ENCODE measurements around the gene TRIM65. TPM values are rescaled to one million over a fixed set of nuclear protein-coding genes. Genes with fewer than 3 reads are reported as not detected.
"Not testable (repeated sequence)": the region's sequence is repeated elsewhere in the genome, so short reads cannot be mapped to it uniquely, and the experiment has no call there.

The TRIM65 gene
- total RNA-seq, 1 experiment from 2014 or later, result 21.1 TPM

DNA sequence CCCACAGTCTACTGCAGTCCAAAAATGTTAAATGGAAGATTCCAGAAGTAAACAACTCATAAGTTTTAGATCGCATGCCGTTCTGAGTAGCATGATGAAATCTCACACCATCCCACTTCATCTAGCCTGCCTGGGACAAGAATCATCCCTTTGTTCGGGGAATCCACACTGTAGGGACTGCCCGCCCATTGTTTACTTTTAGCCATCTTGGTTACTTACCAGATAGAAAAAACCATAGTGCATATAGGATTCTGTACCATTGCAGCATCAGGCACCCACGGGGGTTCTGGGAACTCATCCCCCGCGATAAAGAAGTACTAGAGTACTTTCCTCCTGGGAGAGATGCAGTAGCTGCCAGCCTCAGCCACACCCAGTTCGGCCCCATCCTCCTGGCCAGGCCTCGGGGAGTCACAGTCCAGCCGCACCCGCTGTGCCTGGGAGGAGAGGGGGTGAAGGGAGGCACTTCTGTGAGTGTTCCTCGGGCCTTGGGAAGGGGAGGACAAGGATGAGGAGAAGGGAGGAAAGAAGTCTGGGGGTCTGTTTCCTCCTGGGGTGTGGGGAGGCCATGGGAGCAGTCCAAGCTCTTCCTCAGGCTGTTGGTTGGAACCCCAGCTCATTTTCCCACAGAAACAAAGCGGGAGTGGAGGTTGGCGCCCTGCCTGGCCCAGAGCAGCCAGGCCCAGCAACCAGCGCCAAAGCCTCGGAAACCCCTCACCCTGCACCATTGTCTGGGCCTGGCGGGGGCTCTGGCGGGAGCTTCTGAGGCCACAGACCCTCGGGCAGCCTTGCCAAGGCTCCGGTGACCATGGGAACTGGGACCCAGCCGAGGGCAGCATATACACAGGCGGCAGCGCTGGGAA is 27.2 kb downstream of the TRIM65 start:
- H3K27me3 ChIP-seq (ENCODE audit: insufficient read depth, low read depth), result no peaks in the 10 kb centered on the region
- DNase-seq, result no peak
- ChIA-PET CTCF (interaction anchor here (0.6 kb wide), 1 partner anchor 11 kb away, joined by 6 read pairs; no protein-coding TSS in a partner anchor), POLR2A (ENCODE audit: unreplicated experiment) (interaction anchor here (0.7 kb wide), 2 partner anchors 89 to 180 kb away, joined by 3 read pairs; no protein-coding TSS in a partner anchor)
- TF ChIP-seq EZH2 (IDR thresholded peaks at IDR 0.05; ENCODE audit: low read depth) (no peak), CTCF (conservative IDR thresholded peaks at IDR 0.05) (no peak)
- BruUV-seq (replicated peaks), result no TSS peak
- no peak overlapping the region for H3K27ac ChIP-seq
- no peaks in the 10 kb centered on the region for H3K9me3 ChIP-seq (ENCODE audit: insufficient read depth, low read depth)
- no peak overlapping the region for H3K4me3 ChIP-seq
- peaks cover 20% of the 10 kb centered on the region; the same call in 1 of the 2 replicates for H3F3A ChIP-seq (ENCODE audit: insufficient read depth, low read depth)
- no peaks in the 10 kb centered on the region for H3K9me2 ChIP-seq (ENCODE audit: insufficient read depth)
- no peaks in the 10 kb centered on the region for H3K79me2 ChIP-seq (ENCODE audit: low read depth)
- peaks cover 24% of the 10 kb centered on the region for H3K4me1 ChIP-seq (replicated peaks; ENCODE audit: insufficient read depth)
- no peaks in the 10 kb centered on the region for H4K20me1 ChIP-seq (ENCODE audit: insufficient read depth)
- intact Hi-C loops (cut with micrococcal nuclease; ENCODE audit: unreplicated experiment), result no loop called here
- H2AFZ ChIP-seq, result no peak overlapping the region
- no peaks in the 10 kb centered on the region for H3K36me3 ChIP-seq (ENCODE audit: low read depth)
- H3K4me2 ChIP-seq, result no peak overlapping the region

- H3K9me3 ChIP-seq (ENCODE audit: insufficient read depth, low read depth); H3K9me2 ChIP-seq (ENCODE audit: insufficient read depth); H2AFZ ChIP-seq; H4K20me1 ChIP-seq (ENCODE audit: insufficient read depth); intact Hi-C loops (cut with micrococcal nuclease; ENCODE audit: unreplicated experiment); H3K36me3 ChIP-seq (ENCODE audit: low read depth); BruUV-seq (replicated peaks); H3K27me3 ChIP-seq (ENCODE audit: insufficient read depth, low read depth); H3K4me3 ChIP-seq; H3K79me2 ChIP-seq (ENCODE audit: low read depth); H3K4me2 ChIP-seq; H3K27ac ChIP-seq; CTCF ChIA-PET; DNase-seq: not testable (repeated sequence)
- POLR2A ChIA-PET (ENCODE audit: unreplicated experiment), result interaction anchor here (0.7 kb wide), 1 partner anchor 179 kb away, joined by 3 read pairs; no protein-coding TSS in a partner anchor
- Histone ChIP-seq H3K4me1 (replicated peaks; ENCODE audit: insufficient read depth) (peaks cover 24% of the 10 kb centered on the region), H3F3A (ENCODE audit: insufficient read depth, low read depth) (peaks cover 20% of the 10 kb centered on the region; the same call in 1 of the 2 replicates)
Measured at GRCh38 chr17:75868730-75869281, 27.9 kb downstream of the TRIM65 start.

- H3K9me2 ChIP-seq (ENCODE audit: insufficient read depth); H3K4me1 ChIP-seq (replicated peaks; ENCODE audit: insufficient read depth); H4K20me1 ChIP-seq (ENCODE audit: insufficient read depth); H2AFZ ChIP-seq; H3K27ac ChIP-seq; H3K4me3 ChIP-seq; intact Hi-C loops (cut with micrococcal nuclease; ENCODE audit: unreplicated experiment); H3K4me2 ChIP-seq; H3K9me3 ChIP-seq (ENCODE audit: insufficient read depth, low read depth); H3K79me2 ChIP-seq (ENCODE audit: low read depth); H3K27me3 ChIP-seq (ENCODE audit: insufficient read depth, low read depth); H3K36me3 ChIP-seq (ENCODE audit: low read depth); DNase-seq; BruUV-seq (replicated peaks); H3F3A ChIP-seq (ENCODE audit: insufficient read depth, low read depth); POLR2A ChIA-PET (ENCODE audit: unreplicated experiment): not testable (repeated sequence)
- CTCF ChIA-PET, result interaction anchor here (0.7 to 1.0 kb wide), 2 partner anchors 20 to 352 kb away, joined by 3 to 16 read pairs; no protein-coding TSS in a partner anchor
Measured at GRCh38 chr17:75865404-75866188, 31.2 kb downstream of the TRIM65 start.

- H3K4me2 ChIP-seq; H3K4me1 ChIP-seq (replicated peaks; ENCODE audit: insufficient read depth); DNase-seq; H3F3A ChIP-seq (ENCODE audit: insufficient read depth, low read depth); H3K4me3 ChIP-seq; BruUV-seq (replicated peaks); H3K9me2 ChIP-seq (ENCODE audit: insufficient read depth); H4K20me1 ChIP-seq (ENCODE audit: insufficient read depth); H3K36me3 ChIP-seq (ENCODE audit: low read depth); H3K27ac ChIP-seq; POLR2A ChIA-PET (ENCODE audit: unreplicated experiment); H3K79me2 ChIP-seq (ENCODE audit: low read depth); H2AFZ ChIP-seq; H3K27me3 ChIP-seq (ENCODE audit: insufficient read depth, low read depth); H3K9me3 ChIP-seq (ENCODE audit: insufficient read depth, low read depth); intact Hi-C loops (cut with micrococcal nuclease; ENCODE audit: unreplicated experiment): not testable (repeated sequence)
- CTCF ChIA-PET, result interaction anchor here (0.7 to 1.0 kb wide), 2 partner anchors 19 to 353 kb away, joined by 3 to 16 read pairs; no protein-coding TSS in a partner anchor
Measured at GRCh38 chr17:75864887-75865286, 31.9 kb downstream of the TRIM65 start.

Measured in PC-9 (cell line).